Measurements from ENCODE around the gene FBN1.

GRCh38 chr15:48515500-48515899, 130.0 kb downstream of the FBN1 start:
- no peak for TF ChIP-seq CTCF (IDR thresholded peaks at IDR 0.05)
- TF ChIP-seq POLR2AphosphoS5 (IDR thresholded peaks at IDR 0.05; ENCODE audit: insufficient read depth in 1 of 2, low read depth in 1 of 2): no peak

Measured in vagina (tissue), 2 donors.